ENCODE results near the gene RASA3.
"Not testable (repeated sequence)": the region's sequence is repeated elsewhere in the genome, so short reads cannot be mapped to it uniquely, and the experiment has no call there.

Gene RASA3

DNA sequence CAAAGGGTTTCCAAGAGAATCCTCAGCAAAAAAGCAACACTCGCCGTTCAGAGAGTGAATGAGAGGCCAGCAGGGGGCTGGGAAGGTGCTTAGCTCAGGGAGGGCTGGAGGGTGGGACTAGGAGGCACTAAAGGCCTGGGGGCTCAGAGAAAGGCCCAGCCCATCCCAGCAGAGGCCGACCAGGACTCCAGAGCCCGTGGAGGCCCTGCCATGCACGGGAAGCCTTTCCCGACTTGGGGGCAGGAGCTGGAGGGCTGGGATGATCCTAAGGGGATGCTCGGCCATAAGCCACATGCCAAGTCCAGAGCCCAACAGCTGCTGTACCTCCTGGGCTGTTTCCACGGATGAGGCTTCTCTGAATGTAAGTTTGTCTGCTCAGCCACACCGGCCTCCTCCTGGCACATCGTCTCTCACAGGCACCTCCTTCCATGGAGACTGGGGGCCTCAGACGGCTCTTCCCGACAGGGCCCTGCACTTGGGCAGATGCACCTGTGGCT lies 19.5 kb downstream of the RASA3 start:
- DNase-seq (ENCODE audit: low spot score), result no peak

DNA sequence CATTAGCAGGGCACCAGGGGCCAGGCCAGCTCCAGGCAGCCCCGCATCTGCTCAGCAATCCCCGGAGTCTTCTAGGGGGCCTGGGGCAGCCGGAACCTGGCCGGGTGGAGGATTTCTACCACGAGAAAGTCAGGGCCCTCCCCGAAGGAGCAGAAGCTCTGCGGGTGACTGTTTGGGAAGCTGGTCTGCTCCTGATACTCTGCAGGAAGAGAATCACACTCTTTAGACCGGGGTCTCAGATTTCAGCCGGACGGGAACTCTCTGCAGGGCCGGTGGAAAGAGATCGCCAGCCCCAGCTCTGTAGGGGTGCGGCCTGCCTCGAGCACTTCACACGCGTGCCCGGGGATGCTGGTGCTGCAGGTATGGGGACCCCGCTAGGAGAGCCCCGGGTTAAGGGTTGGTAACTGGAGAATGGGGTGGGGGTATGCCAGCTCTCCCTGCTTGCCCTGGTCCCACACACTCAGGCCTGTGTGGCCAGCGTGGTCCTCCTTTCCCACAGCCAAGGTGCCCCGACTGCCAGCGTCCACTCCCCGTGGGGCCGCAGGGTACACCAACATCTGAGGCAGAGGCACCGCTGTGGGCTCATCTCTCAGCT lies 20.1 kb downstream of the RASA3 start:
- no peak for DNase-seq (ENCODE audit: low spot score)

DNA sequence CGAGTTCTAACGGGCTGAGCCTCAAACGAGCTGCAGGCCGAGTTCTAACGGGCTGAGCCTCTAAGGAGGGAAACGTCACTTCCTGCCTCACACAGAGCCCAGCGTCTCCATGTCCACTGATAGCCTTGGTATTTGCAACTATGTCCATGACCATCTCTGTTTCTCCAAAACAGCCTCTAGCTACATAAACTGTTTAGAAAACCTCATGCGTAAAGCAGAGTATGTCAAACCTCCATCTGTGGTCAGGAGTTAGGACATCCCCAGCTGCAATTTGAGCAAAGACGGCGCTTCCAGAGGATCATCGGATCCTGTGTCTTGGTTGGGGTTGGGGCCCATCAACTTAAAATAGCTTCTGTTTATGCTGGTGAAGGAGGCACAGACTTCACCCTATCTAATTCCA lies 20.8 kb downstream of the RASA3 start:
- no peak for DNase-seq (ENCODE audit: low spot score)

DNA sequence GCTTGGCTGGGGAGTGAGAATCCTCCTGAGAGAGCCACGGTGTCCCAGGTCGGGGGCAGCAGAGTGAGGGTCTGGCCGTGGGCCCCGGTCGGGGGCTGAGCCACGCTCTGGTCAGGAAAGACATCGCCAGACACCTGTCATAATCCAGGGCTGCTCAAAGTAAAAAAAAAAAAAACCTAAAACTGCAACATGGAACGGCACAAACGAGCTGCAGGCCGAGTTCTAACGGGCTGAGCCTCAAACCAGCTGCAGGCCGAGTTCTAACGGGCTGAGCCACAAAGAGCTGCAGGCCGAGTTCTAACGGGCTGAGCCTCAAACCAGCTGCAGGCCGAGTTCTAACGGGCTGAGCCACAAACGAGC lies 21.6 kb downstream of the RASA3 start:
- DNase-seq (ENCODE audit: low spot score), result not testable (repeated sequence)

DNA sequence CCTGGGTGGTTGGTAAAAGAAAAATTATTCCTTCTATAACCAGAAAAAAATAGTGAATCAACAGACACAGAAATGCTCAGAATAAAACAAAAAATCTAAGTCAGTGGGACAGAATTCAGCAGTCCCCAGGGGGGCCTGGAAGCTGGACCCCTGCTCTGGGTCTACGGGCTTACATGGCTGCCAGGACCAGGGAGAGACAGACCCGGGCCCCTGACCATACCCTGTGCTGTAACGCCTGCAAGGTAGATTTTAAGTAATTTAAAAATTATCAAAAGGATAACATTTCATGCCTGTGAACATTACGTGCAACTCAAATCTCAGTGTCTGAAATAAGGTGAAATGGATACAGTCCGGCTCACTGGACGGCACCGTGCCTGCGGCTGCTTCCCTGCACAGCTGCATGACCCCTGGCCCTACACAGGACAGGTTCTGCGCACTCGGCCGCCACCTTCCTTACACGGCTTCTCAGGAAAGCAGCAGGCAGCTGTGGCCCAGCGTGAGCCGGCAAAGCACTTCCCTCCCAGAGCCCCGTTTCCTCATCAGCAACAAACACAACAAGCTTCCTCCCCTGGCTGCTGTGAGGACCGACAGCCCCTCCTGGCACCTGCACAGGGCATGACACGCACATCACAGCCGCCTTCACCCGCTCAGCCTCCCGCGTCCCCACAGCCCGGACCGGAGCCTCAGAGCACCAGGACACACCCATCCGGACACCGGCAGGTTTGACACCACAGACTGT lies 22.2 kb downstream of the RASA3 start:
- peak; percentile 70 for DNase-seq (ENCODE audit: low spot score)

DNA sequence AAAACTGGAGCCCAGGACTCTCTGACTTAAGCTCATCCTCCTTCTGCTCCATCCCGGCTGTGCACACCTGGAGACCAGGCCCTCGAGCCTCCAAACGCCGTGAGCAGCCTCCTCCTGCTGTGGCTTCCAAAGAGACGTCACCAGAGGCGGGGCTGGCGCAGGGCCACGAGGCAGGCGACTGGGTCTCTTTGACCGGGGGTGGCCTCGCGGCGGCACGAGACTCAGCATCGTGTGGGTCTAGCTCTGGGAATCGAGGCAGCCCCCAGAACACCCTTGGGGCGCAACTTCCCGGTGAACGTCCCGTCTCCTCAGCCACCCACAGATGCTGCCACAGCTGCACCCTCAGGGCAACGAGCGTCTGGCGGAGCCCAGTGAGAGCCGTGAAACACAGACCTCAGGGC lies 22.8 kb downstream of the RASA3 start:
- no peak for DNase-seq (ENCODE audit: low spot score)

DNA sequence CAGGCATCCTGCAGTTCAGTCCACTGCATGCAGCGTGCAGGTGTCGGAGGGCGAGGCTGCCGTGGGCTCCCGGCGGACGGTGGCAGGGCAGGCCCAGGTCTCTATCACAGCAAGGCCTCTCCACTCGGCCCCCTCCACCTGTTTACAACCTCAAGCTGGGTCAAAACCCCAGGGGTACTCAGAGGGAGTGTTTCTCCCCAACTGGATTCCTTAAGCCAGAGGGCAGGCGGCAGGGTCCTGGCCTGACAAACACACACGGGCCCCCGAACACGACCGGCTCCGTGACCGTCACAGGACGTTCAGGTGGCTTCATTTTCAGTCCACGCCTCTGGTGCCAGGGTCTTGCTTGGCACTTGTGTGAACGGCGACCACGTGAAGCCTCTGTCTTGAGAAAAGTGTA lies 23.5 kb downstream of the RASA3 start:
- DNase-seq (ENCODE audit: low spot score), result no peak

DNA sequence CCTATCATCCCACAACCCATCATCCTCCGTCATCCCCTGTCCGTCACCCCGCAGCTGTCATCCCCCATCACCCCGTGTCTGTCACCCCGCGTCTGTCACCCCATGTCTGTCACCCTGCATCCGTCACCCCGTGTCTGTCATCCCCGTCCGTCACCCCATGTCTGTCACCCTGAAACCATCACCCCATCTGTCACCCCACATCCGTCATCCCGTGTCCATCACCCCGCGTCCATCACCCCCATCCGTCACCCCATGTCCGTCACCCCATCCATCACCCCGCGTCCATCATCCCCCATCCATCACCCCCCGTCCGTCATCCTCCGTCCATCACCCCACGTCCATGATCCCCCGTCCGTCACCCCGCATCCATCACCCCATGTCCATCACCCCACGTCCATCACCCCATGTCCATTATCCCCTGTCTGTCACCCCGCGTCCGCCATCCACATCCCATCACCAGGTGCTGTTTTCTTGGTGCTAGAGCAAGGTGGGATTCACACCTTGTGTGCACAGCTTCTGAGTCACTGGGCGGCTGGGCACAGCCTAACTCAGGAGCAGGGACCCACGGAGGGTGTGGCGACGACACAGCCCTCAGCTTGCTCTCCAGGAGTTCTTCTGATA lies 24.2 kb downstream of the RASA3 start:
- DNase-seq (ENCODE audit: low spot score), result no peak

DNA sequence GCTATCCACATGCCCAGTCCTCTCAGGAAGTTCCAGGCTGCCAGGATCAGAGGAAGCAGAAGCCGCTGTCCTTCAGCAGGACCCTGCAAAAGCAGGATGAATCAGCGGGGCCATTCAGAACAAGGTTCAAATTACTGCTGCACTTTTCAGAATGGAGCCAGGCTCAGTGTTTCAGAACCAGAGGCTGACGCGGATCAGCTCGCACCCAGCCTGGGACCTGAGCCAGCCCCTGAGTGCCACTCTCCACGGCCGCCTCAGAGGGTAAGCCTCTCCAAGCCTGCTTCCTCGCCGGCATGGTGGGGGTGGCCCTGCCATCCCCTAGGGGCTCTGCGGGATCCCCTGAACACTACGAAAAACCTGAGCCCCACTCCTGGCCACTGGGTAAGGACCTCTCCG lies 24.7 kb downstream of the RASA3 start:
- no peak for DNase-seq (ENCODE audit: low spot score)

DNA sequence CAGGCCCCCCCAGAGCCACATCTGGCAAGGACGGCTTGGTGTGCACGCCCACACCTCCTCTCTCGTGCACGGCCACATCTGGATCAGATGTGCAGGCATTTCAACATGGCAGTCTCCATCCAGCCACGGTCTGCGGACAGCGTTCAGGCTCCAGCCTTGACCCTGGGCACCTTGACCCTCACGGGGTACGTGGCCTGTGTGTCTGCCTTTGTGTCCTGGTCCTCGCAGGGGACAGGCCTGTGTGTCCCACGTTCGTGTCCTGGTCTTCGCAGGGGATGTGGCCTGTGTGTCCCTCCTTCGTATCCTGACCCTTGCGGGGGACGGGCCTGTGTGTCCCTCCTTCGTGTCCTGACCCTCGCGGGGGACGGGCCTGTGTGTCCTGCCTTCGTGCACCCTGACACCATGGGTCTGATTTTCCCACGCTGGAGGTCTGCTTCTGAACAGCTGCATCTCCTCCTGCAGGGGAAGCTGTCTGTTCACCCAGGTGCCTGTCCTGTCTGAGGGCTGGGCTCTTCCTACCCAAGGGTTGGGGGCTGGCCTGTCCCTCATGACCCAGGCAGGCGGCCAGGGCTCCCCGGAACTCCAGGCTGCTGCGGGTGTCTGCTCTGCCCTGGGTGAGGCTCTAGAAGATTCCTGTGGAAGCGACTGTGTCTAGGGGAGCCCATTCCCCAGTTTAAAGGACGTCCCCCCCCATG lies 25.3 kb downstream of the RASA3 start:
- DNase-seq (ENCODE audit: low spot score), result no peak

DNA sequence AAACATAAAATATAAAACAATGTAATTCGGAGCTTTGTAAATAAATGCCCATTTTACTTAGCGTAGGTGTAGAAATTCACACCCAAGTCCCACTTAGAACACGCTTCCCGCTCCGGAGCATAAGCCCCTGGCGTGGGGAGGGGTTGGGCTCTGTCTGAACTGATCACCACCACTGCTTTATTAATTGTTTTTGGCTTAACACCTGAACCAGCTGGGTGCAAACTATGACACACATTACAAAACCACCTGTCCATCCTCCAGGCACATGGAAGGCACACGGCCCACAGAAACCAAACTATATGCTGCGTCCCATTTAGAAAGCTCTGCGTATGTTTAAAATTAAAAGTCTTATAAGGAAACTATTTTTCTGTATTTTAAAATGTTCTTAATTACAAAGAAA lies 25.9 kb downstream of the RASA3 start:
- no peak for DNase-seq (ENCODE audit: low spot score)

DNA sequence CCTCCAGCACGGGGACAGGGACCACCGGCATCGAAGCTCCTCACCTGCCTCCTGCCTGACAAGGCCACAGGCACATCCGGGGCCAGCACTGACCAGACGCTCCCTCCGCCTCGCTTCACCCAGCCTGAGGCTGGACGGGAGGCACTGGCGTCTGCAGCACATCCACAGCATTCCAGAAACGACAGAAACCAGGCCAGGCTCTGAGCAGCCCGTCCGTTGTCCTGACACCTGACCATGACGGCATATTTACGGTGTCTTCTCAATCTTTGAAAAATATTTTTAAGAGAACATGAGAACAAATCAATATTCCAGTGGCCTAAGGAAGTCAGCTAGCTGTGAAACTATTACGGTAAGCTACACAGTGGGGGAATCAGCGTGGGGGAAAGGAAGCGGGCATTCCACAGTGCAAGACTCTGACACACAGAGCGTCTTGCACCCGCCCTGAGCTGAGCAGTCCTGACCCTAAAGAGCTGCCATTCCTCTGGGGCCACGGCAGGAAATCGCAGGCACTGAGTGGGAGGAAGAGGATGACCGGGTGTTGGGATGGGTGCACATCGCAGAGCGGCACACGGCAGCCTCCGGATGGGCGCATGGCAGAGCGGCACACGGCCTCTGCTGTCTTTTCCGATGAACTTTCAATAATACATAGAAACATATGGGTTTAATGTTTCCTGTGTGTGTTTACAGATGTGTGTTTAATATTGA lies 26.8 kb downstream of the RASA3 start:
- no peak for DNase-seq (ENCODE audit: low spot score)

DNA sequence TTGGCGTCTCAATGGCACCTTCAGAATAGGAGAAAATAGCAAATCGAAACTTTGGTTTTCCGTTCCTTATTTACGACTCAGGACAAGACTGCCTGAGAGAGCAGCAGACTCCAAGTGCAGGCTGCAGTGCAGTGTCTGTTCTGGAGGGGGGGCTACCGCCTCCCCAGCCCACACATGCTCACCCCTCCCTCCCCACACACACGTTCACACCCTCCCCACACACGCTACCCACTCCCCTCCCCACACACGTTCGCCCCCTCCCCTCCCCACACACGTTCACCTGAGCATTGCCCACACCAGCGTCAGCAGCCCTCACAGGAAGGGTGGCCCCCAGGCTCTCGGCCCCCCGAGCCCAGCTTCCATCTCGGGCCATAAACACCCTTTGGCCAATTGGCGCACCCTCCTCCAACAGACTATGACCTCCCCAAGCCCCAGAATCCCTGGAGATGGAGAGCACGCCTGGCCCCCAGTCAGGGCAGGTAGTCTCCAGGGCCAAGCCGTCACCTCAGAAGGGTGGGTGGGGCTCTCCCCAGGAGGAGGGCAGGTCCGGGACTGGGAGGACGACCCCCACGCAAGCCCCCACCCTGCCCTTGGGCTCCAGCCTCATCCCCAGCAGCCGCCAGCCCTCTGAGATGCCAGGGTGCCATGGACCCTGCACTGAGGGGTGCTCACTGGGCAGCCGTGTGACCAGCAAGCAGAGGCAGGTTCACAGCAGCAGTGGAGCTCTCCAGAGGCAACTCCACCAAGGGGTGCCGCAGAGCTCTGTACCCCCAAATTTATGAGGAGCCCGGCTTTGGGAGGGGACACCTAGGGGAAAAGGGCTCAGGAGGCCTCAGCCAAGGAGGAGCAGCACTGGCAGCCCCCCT lies 27.5 kb downstream of the RASA3 start:
- no peak for DNase-seq (ENCODE audit: low spot score)

DNA sequence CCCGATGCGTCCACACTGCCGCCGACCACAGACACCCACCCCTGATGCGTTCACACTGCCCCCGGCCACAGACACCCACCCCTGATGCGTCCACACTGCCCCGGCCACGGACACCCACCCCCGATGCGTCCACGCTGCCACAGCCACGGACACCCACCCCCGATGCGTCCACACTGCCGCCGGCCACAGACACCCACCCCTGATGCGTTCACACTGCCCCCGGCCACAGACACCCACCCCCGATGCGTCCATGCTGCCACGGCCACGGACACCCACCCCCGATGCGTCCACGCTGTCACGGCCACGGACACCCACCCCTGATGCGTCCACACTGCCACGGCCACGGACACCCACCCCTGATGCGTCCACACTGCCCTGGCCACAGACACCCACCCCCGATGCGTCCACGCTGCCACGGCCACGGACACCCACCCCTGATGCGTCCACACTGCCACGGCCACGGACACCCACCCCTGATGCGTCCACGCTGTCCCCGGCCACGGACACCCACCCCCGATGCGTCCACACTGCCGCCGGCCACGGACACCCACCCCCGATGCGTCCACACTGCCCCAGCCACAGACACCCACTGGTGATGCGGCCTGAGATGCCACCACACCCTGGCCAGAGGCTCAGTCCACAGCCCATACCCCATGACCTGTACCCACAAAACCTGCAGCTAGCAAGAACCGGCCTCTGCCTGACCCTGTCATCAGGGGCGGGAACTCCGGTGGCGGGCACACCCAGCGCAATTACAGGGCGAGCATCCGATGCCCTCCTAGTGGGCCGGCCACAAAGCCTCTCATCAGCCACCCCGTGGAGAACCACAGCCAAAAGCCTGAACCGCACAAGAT lies 28.4 kb downstream of the RASA3 start:
- DNase-seq (ENCODE audit: low spot score), result no peak

DNA sequence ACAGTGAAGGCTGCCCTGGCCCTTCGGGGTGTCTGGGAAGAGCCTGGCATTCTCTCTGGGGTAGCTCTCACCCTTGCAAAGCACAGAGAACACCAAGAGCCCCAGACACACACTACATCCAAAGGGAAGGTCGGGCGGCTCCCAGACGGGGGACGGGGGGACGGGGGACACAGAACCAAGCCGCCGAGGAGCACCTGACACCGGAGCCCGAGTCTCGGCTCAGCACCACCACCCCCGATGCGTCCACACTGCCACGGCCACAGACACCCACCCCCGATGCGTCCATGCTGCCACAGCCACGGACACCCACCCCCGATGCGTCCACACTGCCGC lies 29.2 kb downstream of the RASA3 start:
- DNase-seq (ENCODE audit: low spot score), result not testable (repeated sequence)

DNA sequence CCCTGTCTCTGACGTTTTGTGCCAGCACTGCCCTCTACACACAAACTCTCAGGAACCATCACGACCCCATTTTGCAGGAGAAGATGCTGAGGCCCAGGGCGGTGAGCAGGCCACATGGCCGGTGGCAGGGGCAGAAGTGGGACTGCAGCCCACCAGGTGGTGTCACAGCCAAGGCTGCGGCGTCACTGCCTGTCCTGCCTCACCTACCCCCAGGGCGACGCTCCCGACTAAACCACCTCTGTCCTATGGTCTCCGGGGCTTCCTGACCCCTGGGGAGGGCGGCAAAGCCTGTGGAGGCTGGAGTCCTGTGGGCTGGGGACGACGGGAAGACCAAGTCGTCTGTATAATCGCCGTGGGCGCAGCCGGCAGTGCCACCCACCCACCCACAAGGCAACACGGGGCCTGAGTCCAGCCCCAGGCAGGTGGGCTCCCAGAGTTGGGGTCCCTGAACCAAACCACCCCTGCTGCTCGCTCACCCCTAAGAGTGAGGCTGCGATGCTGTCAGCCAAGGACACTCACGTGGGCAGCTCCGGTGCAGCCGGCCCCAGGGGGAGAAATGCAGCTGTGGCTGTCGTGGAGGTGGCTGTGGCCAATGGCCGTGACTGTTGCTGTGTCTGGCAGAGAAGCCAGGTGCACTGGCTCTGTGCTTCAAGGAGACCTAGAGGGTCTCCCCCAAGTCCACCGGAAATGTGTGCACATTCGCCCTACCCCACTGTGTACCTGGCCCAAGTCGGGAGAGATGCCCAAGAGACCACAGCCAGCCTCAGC lies 29.7 kb downstream of the RASA3 start:
- DNase-seq (ENCODE audit: low spot score), result no peak

DNA sequence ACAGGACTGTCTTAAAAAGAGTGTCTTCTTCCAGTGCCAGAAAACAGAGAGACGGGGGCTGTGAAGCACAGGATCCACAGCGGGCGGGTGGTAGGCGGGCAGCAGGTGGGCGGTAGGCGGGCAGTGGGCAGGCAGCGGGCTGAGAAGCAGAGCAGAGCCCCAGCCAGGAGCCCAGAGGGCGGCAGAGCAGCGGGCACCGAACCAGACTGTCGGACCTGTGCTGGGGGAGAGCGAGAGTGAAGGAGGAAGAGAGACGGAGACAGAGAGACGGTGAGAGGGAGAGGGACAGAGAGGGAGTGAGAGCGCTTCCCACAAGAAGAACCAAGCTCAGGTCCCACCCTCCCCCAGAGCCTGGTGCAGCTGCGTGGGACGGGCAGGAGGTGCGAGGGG lies 30.3 kb downstream of the RASA3 start:
- DNase-seq (ENCODE audit: low spot score), result no peak

DNA sequence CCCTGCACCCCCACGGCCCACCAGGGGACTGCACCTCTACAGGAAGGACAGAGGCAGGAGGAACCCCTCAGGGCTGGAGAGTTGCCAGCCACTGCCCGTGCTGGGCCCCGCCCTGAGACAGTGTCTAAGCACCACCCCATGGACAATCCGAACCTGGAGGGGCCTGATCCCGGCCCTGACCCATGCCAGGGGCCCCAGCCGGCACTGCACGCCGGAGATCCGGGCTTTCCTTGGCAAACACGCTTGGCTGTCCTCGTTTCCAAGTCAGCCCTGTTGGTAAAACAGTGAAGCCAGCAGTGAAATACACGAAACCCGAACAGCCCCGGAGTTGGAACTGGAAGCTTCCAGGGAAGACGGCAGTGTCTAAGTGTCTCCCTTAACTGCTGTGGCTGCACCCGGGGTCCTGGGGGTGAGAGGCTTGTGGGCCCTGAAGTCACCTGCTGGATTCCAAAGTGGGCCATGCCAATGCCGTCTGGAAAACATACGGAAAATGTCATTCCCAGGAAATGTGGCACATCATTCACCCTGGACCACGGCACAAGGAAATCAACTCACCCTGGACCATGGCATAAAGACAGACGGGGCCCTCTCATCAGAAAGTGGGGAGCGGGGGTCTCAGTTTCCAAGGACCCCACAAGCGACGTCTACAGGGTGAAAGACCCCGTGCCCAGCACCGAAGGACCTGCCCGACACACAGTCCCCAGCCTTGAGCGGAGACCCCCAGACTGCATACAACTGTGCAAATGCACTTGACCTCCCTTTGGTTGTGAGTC lies 30.9 kb downstream of the RASA3 start:
- DNase-seq (ENCODE audit: low spot score), result no peak

All from SW480 (cell line).